ENCODE results near the gene KRTAP10-7.

DNA sequence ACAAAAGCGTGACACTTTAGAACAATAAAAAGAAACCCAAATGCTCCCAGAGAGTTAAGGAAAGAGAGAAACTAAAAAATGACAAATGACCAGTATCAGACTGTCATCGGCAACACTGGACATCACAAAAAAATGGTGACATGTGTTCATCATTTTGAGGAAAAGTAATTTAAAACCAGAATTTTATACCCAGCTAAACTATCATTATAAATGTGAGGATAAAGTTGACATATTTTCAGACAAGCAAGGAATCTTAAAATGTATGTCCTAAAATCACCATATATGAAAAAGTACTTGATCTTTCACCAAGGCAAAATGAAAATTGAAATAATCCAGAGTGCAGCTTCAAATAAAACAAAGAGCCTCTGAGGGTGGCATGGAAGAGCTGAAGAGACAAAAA, 44.5 kb downstream of the KRTAP10-7 start:
- TF ChIP-seq EZH2phosphoT487 (IDR thresholded peaks at IDR 0.05; ENCODE audit: insufficient read depth, low read depth) (no peak), EZH2 (IDR thresholded peaks at IDR 0.05; ENCODE audit: insufficient read depth, poor library complexity, severe bottlenecking) (no peak)

Data from GM23248 (cell line).